Gastroesophageal sphincter (tissue), 3 donors: ENCODE data around the gene TAF13.

Experiments used
- POLR2A ChIP-seq, 2 donors: fragments of 450-650 bp; IDR thresholded peaks; one replicate each; pipeline ENCODE4 v1.6.1; 2017; ENCODE audit warnings: antibody characterized with exemption in 2 of 2, mild to moderate bottlenecking in 2 of 2, moderate library complexity in 1 of 2
- TF ChIP-seq, protein P1 (sequence below), 4 experiments: fragments of 200-600 bp in 2 of 4; fragments of 450-650 bp in 2 of 4; sonication (generic) in 1 of 4; IDR thresholded peaks; one replicate each; pipeline ENCODE4 v1.5.1; 2017 to 2019; ENCODE audit warnings: antibody characterized with exemption in 4 of 4, mild to moderate bottlenecking in 2 of 4, moderate library complexity in 2 of 4

DNA sequence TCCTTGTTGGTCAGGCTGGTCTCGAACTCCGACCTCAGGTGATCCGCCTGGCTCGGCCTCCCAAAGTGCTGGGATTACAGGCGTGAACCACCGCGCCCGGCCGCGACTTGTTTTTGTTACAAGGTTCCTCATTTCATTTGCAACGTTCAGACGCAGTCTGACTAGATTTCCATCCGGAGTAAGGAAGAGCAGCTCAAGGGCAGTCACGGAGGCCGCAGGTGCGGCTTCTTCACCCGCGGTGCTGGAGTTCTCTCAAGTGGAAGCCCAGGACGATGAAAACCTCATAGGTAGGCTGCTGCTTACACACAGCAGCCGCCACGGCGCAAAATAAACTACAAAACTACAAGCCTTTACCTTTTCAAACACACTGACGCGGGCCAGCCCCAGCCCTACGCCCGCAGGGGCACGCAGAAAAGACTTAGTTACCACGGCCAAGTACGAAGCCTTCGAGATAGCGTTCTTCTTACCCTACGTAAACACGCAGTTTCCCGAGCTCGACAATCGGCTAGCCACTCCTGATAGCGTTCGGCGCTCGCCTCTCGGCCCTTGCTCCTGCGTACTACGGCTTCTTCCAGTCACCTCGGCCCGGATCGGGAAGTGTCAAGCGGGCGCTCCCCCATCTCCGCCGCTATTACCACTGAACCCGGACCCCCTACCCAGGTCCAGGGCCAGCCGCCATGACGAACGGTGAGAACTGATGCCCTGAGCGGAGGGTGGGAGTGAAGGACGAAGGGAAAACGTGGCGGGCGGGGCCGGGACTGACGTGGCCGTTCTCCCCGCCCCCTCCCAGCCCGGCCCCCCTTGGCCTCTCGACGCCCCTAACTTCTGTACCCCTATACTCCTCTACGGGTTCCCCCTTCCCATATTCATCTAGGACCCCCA, 14.6 kb upstream of the TAF13 start, which contains the start of gene TMEM167B:
- TF ChIP-seq, protein P1, sequence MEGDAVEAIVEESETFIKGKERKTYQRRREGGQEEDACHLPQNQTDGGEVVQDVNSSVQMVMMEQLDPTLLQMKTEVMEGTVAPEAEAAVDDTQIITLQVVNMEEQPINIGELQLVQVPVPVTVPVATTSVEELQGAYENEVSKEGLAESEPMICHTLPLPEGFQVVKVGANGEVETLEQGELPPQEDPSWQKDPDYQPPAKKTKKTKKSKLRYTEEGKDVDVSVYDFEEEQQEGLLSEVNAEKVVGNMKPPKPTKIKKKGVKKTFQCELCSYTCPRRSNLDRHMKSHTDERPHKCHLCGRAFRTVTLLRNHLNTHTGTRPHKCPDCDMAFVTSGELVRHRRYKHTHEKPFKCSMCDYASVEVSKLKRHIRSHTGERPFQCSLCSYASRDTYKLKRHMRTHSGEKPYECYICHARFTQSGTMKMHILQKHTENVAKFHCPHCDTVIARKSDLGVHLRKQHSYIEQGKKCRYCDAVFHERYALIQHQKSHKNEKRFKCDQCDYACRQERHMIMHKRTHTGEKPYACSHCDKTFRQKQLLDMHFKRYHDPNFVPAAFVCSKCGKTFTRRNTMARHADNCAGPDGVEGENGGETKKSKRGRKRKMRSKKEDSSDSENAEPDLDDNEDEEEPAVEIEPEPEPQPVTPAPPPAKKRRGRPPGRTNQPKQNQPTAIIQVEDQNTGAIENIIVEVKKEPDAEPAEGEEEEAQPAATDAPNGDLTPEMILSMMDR (IDR thresholded peaks at IDR 0.05): peak in 1 of 4 experiments; percentile 11
- TF ChIP-seq POLR2A (IDR thresholded peaks at IDR 0.05): peak; percentile 66 to 74
